A673 (cell line): ENCODE measurements around the gene CDK14. TPM values are rescaled to one million over a fixed set of nuclear protein-coding genes. Genes with fewer than 3 reads are reported as not detected.

Experiments
- BruUV-seq: library from RNA; stranded (reverse); fragments of 400-500 nt; replicated peaks from 2 replicates; lab custom pipeline; 2021; lab: Mats Ljungman, UMichigan
- CTCF ChIA-PET: fragments of 300-600 bp; sonication (Branson Sonifier 250); formaldehyde crosslinking; loops from one replicate; lab custom pipeline; 2022; ENCODE audit warnings: antibody characterized with exemption; lab: Charles Lee
- POLR2A ChIA-PET: fragments of 300-600 bp; sonication (Branson Sonifier 250); formaldehyde crosslinking; loops from one replicate; lab custom pipeline; 2022; ENCODE audit warnings: antibody characterized with exemption; ENCODE audit not compliant: low non-redundant PET; lab: Charles Lee
- DNase-seq: peaks from one replicate; pipeline ENCODE4 v3.0.0-alpha.2; 2015; ENCODE audit warnings: low spot score
- H3K27ac ChIP-seq: fragments of 200-600 bp; sonication (generic); 2 replicates; pipeline ENCODE4 v1.5.1; 2016; ENCODE audit warnings: mixed run types, low read depth, mild to moderate bottlenecking, mixed read lengths, antibody characterized with exemption, low read length; ENCODE audit not compliant: poor library complexity, severe bottlenecking
- H3K27me3 ChIP-seq: fragments of 200-600 bp; sonication (generic); replicated peaks from 2 replicates; pipeline ENCODE4 v1.6.1; 2017; ENCODE audit warnings: mixed run types, low read depth, mild to moderate bottlenecking, mixed read lengths, antibody characterized with exemption, low read length; ENCODE audit not compliant: insufficient read depth, poor library complexity
- H3K36me3 ChIP-seq: fragments of 200-600 bp; sonication (generic); 2 replicates; pipeline ENCODE4 v1.6.1; 2016; ENCODE audit warnings: mixed run types, mild to moderate bottlenecking, mixed read lengths, antibody characterized with exemption, low read length; ENCODE audit not compliant: insufficient read depth, poor library complexity, severe bottlenecking
- H3K4me1 ChIP-seq: fragments of 200-600 bp; sonication (generic); 2 replicates; pipeline ENCODE4 v1.6.1; 2017; ENCODE audit warnings: mixed run types, mild to moderate bottlenecking, mixed read lengths, antibody characterized with exemption, low read length; ENCODE audit not compliant: insufficient read depth, poor library complexity, severe bottlenecking
- H3K4me3 ChIP-seq: fragments of 200-600 bp; sonication (generic); 2 replicates; pipeline ENCODE4 v1.5.1; 2016; ENCODE audit warnings: low read depth, mixed run types, mild to moderate bottlenecking, mixed read lengths, low read length; ENCODE audit not compliant: poor library complexity, severe bottlenecking
- H3K9me3 ChIP-seq: fragments of 200-600 bp; sonication (generic); 2 replicates; pipeline ENCODE4 v1.6.1; 2016; ENCODE audit warnings: mixed run types, low read depth, mild to moderate bottlenecking, mixed read lengths, antibody characterized with exemption, low read length; ENCODE audit not compliant: poor library complexity, severe bottlenecking
- CTCF ChIP-seq: fragments of 300-800, 200-600 bp; sonication (generic); conservative IDR thresholded peaks from 2 replicates; pipeline ENCODE4 v1.5.1; 2017; ENCODE audit warnings: low read depth, mild to moderate bottlenecking, antibody characterized with exemption, low read length, moderate library complexity, mixed read lengths
- EZH2 ChIP-seq: fragments of 200-600 bp; sonication (generic); IDR thresholded peaks from 2 replicates; pipeline ENCODE4 v1.6.1; 2017; ENCODE audit warnings: borderline replicate concordance, low read depth, mild to moderate bottlenecking, mixed read lengths, antibody characterized with exemption, low read length; ENCODE audit not compliant: poor library complexity, severe bottlenecking
- intact Hi-C: fragments of 100-400 bp; cut with micrococcal nuclease; formaldehyde crosslinking; loops from one replicate; pipeline ENCODE4 v1.10.0; 2022; ENCODE audit not compliant: unreplicated experiment
- total RNA-seq: library from RNA; stranded (reverse); gene quantifications from 2 replicates; pipeline ENCODE4 v1.2.3, GENCODE V29; 2021

Gene CDK14
- total RNA-seq, 1 experiment from 2014 or later: 128 TPM

- BruUV-seq: no TSS peak
- ChIA-PET POLR2A (no interaction called here), CTCF (no interaction called here)
- peaks cover 41% of the 10 kb centered on the region for H3K4me1 ChIP-seq
- peaks cover 18% of the 10 kb centered on the region for H3K9me3 ChIP-seq
- intact Hi-C loops: no loop called here
- H3K36me3 ChIP-seq: peaks cover 15% of the 10 kb centered on the region
- no peaks in the 10 kb centered on the region for H3K27me3 ChIP-seq
- DNase-seq: peak; percentile 37
- H3K4me3 ChIP-seq: peak overlapping the region; percentile 6
- no peak for TF ChIP-seq EZH2
- TF ChIP-seq CTCF: no peak
- peak overlapping the region; percentile 48 for H3K27ac ChIP-seq
Observed at GRCh38 chr7:90825779-90826178, 229.7 kb downstream of the CDK14 start.

- BruUV-seq: no TSS peak
- no peak for DNase-seq
- POLR2A ChIA-PET: interaction anchor here (0.6 kb wide), 1 partner anchor 109 kb away, joined by 3 read pairs; no protein-coding TSS in a partner anchor
- Histone ChIP-seq H3K27me3 (no peaks in the 10 kb centered on the region), H3K9me3 (peaks cover 18% of the 10 kb centered on the region), H3K4me3 (no peak overlapping the region), H3K27ac (no peak overlapping the region), H3K4me1 (peaks cover 28% of the 10 kb centered on the region), H3K36me3 (peaks cover 15% of the 10 kb centered on the region)
- intact Hi-C loops: no loop called here
- TF ChIP-seq CTCF (no peak), EZH2 (no peak)
- CTCF ChIA-PET: no interaction called here
Observed at GRCh38 chr7:90828601-90829000, 232.5 kb downstream of the CDK14 start.

- no peaks in the 10 kb centered on the region for H3K27me3 ChIP-seq
- peaks cover 11% of the 10 kb centered on the region for H3K4me1 ChIP-seq
- H3K27ac ChIP-seq: no peak overlapping the region
- H3K36me3 ChIP-seq: peaks cover 15% of the 10 kb centered on the region
- no peak for DNase-seq
- POLR2A ChIA-PET: no interaction called here
- BruUV-seq: no TSS peak
- peaks cover 18% of the 10 kb centered on the region for H3K9me3 ChIP-seq
- intact Hi-C loops: no loop called here
- H3K4me3 ChIP-seq: no peak overlapping the region
- CTCF ChIA-PET: no interaction called here
- TF ChIP-seq EZH2 (no peak), CTCF (no peak)
Observed at GRCh38 chr7:90830308-90830707, 234.2 kb downstream of the CDK14 start.
